Measurements from ENCODE around the gene TMPRSS4. TPM values are rescaled to one million over a fixed set of nuclear protein-coding genes. Genes with fewer than 3 reads are reported as not detected.

Gene TMPRSS4
- total RNA-seq, 1 experiment from 2014 or later = not detected

DNA sequence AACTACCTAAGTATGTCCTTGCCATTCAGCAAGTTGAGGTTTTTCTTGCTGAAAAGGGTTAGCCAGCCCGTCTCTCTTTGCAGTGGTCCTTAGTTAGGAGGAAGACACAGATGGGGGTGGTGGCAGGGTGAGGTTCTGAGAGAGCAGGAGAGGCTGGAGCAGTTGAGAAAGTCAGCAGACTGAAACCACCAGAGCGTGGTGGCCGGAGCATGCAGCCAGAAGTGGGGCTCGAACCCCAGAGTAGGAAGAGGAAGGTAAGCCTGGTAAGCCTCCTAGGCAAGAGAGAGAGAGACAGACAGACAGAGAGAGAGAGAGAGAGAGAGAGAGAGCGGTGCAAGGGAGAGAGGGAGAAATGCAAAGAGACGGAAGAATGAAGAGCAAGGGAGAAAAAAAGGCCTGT is 84.9 kb downstream of the TMPRSS4 start:
- in situ Hi-C loops (cut with HindIII; ENCODE audit: low pct_unique_long_range_greater_than_20kb, low sequenced_read_pairs) = no loop called here

GRCh38 chr11:118162846-118163245 is 86.0 kb downstream of the TMPRSS4 start:
- no peak for DNase-seq (ENCODE audit: low read depth)

More for the DNA sequence above, 84.9 kb downstream of the TMPRSS4 start:
- no peak for DNase-seq (ENCODE audit: low read depth)

GRCh38 chr11:118163494-118163893 is 86.6 kb downstream of the TMPRSS4 start:
- DNase-seq (ENCODE audit: low read depth) = no peak
- in situ Hi-C loops (cut with HindIII; ENCODE audit: low pct_unique_long_range_greater_than_20kb, low sequenced_read_pairs) = no loop called here

More at GRCh38 chr11:118162846-118163245, 86.0 kb downstream of the TMPRSS4 start:
- in situ Hi-C loops (cut with HindIII; ENCODE audit: low pct_unique_long_range_greater_than_20kb, low sequenced_read_pairs) = no loop called here

- DNase-seq (ENCODE audit: low read depth) = no peak
- in situ Hi-C loops (cut with HindIII; ENCODE audit: low pct_unique_long_range_greater_than_20kb, low sequenced_read_pairs) = no loop called here
Measured at GRCh38 chr11:118164885-118165284, 88.0 kb downstream of the TMPRSS4 start.

DNA sequence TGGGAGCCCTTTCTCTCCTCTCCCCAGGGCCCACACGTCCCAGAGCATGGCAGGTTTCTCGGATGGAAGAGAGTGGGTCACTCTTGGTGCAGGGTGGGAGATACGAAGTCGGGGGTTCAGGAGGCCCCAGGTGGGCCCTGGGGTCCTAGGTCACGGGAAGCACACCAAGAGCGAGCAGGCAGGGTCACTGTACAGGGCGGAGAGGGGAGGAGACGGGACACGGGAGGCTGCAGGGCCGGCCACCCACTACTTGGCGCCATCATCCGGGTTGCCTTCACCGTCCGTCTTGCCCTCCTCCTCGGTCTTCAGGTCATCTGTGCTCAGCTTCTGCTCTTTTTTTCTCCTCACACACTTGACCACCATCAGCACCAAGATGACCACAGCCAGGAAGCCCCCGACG is 89.8 kb downstream of the TMPRSS4 start:
- in situ Hi-C loops (cut with HindIII; ENCODE audit: low pct_unique_long_range_greater_than_20kb, low sequenced_read_pairs) = no loop called here
- no peak for DNase-seq (ENCODE audit: low read depth)

DNA sequence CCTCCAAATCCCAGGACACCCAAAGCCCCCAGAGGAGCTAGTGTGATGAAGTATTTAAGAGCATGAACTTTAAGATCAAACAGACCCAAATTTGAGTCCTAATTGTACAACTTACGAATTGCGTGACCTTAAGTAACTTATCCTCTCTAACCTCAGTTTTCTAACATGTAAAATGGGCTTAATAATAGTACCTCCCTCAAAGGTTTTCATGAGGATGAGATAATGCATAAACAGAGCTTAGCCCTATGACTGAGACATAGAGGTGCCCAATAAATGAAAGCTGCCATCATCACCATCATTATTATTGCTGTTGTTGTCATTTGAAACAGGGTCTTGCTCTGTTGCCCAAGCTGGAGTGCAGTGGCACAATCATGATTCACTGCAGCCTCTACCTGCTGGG is 90.4 kb downstream of the TMPRSS4 start:
- DNase-seq (ENCODE audit: low read depth) = no peak
- in situ Hi-C loops (cut with HindIII; ENCODE audit: low pct_unique_long_range_greater_than_20kb, low sequenced_read_pairs) = no loop called here

- no peak for DNase-seq (ENCODE audit: low read depth)
- in situ Hi-C loops (cut with HindIII; ENCODE audit: low pct_unique_long_range_greater_than_20kb, low sequenced_read_pairs) = no loop called here
Measured at GRCh38 chr11:118167906-118168305, 91.0 kb downstream of the TMPRSS4 start.

GRCh38 chr11:118168316-118168715 is 91.4 kb downstream of the TMPRSS4 start:
- DNase-seq (ENCODE audit: low read depth) = no peak
- in situ Hi-C loops (cut with HindIII; ENCODE audit: low pct_unique_long_range_greater_than_20kb, low sequenced_read_pairs) = no loop called here

- in situ Hi-C loops (cut with HindIII; ENCODE audit: low pct_unique_long_range_greater_than_20kb, low sequenced_read_pairs) = no loop called here
- DNase-seq (ENCODE audit: low read depth) = no peak
Measured at GRCh38 chr11:118168751-118169150, 91.9 kb downstream of the TMPRSS4 start.

- in situ Hi-C loops (cut with HindIII; ENCODE audit: low pct_unique_long_range_greater_than_20kb, low sequenced_read_pairs) = no loop called here
Measured at GRCh38 chr11:118169300-118170140, 92.6 kb downstream of the TMPRSS4 start.

DNA sequence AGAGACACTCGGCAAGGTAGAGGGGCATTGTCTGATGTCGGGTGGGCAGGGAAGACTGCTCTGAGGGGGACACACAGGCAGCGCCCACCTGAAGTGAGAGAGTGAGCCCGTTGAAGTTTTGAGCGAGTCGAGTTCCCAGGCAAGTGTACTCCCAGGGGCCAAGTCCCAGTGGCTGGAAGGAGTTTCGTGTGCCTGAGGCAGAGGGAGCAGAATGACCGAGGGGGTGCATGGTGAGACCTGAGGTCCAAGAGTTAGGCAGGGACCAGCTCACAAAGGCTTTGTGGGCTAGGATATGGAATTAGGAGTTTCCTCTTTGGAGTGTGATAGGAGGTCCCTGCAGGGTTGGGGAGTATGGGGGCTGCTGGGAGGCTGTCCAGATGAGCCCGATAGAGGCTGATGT is 93.4 kb downstream of the TMPRSS4 start:
- no peak for DNase-seq (ENCODE audit: low read depth)
- in situ Hi-C loops (cut with HindIII; ENCODE audit: low pct_unique_long_range_greater_than_20kb, low sequenced_read_pairs) = no loop called here

More at GRCh38 chr11:118169300-118170140, 92.6 kb downstream of the TMPRSS4 start:
- DNase-seq (ENCODE audit: low read depth) = no peak

DNA sequence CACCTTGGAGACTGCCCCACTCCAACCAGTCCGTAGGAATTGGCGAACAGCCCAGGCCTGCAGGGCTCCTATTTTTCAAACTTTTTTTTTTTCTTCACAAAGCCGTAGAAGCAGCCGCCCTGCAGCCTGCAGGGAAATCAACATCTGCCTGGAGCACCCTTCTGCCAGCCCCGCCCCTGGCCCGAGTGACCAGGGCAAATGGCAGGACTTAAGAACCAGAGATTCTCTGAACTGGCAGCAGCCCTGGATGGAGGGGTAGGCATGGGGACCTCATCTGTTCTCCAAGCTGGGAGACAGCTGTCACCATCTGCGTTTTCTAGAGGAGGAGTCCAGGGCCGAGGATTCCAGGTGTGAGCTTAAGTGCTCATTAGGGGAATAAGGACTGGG is 94.0 kb downstream of the TMPRSS4 start:
- in situ Hi-C loops (cut with HindIII; ENCODE audit: low pct_unique_long_range_greater_than_20kb, low sequenced_read_pairs) = no loop called here
- DNase-seq (ENCODE audit: low read depth) = no peak

Other genes with a start within 250 kb of the TMPRSS4 start
- gene FXYD6, start 200.4 kb upstream of the TMPRSS4 start, total RNA-seq (2014; rRNA removed; shearing (Covaris generic); ENCODE audit: low replicate concordance) = not detected in 2 replicates
- gene TMPRSS13, start 147.7 kb upstream of the TMPRSS4 start, total RNA-seq (2014; rRNA removed; shearing (Covaris generic); ENCODE audit: low replicate concordance) = not detected in 2 replicates
- gene IL10RA, start 90.7 kb upstream of the TMPRSS4 start, total RNA-seq (2014; rRNA removed; shearing (Covaris generic); ENCODE audit: low replicate concordance) = not detected in 2 replicates
- not detected in 2 replicates for gene SMIM35, start 9.9 kb downstream of the TMPRSS4 start, total RNA-seq (2014; rRNA removed; shearing (Covaris generic); ENCODE audit: low replicate concordance)
- gene SCN4B, start 75.7 kb downstream of the TMPRSS4 start, total RNA-seq (2014; rRNA removed; shearing (Covaris generic); ENCODE audit: low replicate concordance) = 0.38 and 0.68 TPM in 2 replicates
- gene SCN2B, start 99.6 kb downstream of the TMPRSS4 start, total RNA-seq (2014; rRNA removed; shearing (Covaris generic); ENCODE audit: low replicate concordance) = not detected in 2 replicates
- not detected in 2 replicates for gene JAML, start 147.9 kb downstream of the TMPRSS4 start, total RNA-seq (2014; rRNA removed; shearing (Covaris generic); ENCODE audit: low replicate concordance)
- gene MPZL3, start 175.3 kb downstream of the TMPRSS4 start, total RNA-seq (2014; rRNA removed; shearing (Covaris generic); ENCODE audit: low replicate concordance) = 6.0 and 9.1 TPM in 2 replicates
- gene MPZL2, start 187.2 kb downstream of the TMPRSS4 start, total RNA-seq (2014; rRNA removed; shearing (Covaris generic); ENCODE audit: low replicate concordance) = not detected in 2 replicates
- not detected in 2 replicates for gene CD3E, start 227.7 kb downstream of the TMPRSS4 start, total RNA-seq (2014; rRNA removed; shearing (Covaris generic); ENCODE audit: low replicate concordance)